Prostate gland (tissue), 2 donors: Measurements from ENCODE around the gene SND1. TPM values are rescaled to one million over a fixed set of nuclear protein-coding genes. Genes with fewer than 3 reads are reported as not detected.

ENCODE experiments used
- DNase-seq: peaks from one replicate; pipeline ENCODE4 v3.0.0-alpha.2; 2019; ENCODE audit warnings: low spot score
- H3K27ac ChIP-seq, 2 donors: fragments of 200-600 bp; sonication (generic); 2 replicates each; pipeline ENCODE4 v1.5.1; 2017 to 2019
- H3K27me3 ChIP-seq: fragments of 200-600 bp; sonication (generic); replicated peaks from 2 replicates; pipeline ENCODE4 v1.5.1; 2019; ENCODE audit not compliant: insufficient read depth
- H3K36me3 ChIP-seq, 2 donors: fragments of 200-600 bp; sonication (generic); 1 replicate in 1 of 2; 2 replicates in 1 of 2; pipeline versions ENCODE4 v1.5.1 to v1.8.1; 2017 to 2019
- H3K4me1 ChIP-seq: fragments of 200-600 bp; sonication (generic); replicated peaks from 2 replicates; pipeline ENCODE4 v1.5.1; 2019
- H3K4me3 ChIP-seq, 2 donors: fragments of 200-600 bp; sonication (generic); 2 replicates each; pipeline ENCODE4 v1.5.1; 2017 to 2019
- H3K9me3 ChIP-seq: fragments of 200-600 bp; sonication (generic); 2 replicates; pipeline ENCODE4 v1.5.1; 2017
- CTCF ChIP-seq, 4 experiments: fragments of 200-600 bp in 2 of 4; fragments of 450-650 bp in 2 of 4; sonication (generic) in 2 of 4; IDR thresholded peaks; 1 replicate in 3 of 4; 2 replicates in 1 of 4; pipeline ENCODE4 v1.5.1; 2016 to 2019; ENCODE audit warnings: antibody characterized with exemption in 4 of 4, mild to moderate bottlenecking in 2 of 4, moderate library complexity in 2 of 4
- POLR2A ChIP-seq: fragments of 450-650 bp; IDR thresholded peaks from one replicate; pipeline ENCODE4 v1.6.1; 2016; ENCODE audit warnings: antibody characterized with exemption, mild to moderate bottlenecking
- POLR2AphosphoS5 ChIP-seq: sonication (generic); formaldehyde crosslinking; IDR thresholded peaks from one replicate; pipeline ENCODE4 v1.6.1; 2017; ENCODE audit warnings: antibody characterized with exemption
- WGBS: methylation state at CpG from one replicate; pipeline ENCODE4 v1.1.5; 2018; 5-methylcytosine and 5-hydroxymethylcytosine counted together
- intact Hi-C: fragments of 100-400 bp; cut with DNase I; formaldehyde crosslinking; loops from one replicate; pipeline ENCODE4 v1.14.2; 2022
- total RNA-seq, 2 donors: library from RNA; depleted of rRNA; stranded (reverse); fragments of >200 nt; gene quantifications; one replicate each; pipeline ENCODE4 v1.1.0, GENCODE V29; 2016

The SND1 gene
- total RNA-seq, 2 donors from 2014 or later = 175 to 190 TPM

- H3K27me3 ChIP-seq = no peaks in the 10 kb centered on the region
- no peak for DNase-seq
- no peaks in the 10 kb centered on the region for H3K4me1 ChIP-seq
- H3K36me3 ChIP-seq = no peaks in the 10 kb centered on the region
- H3K27ac ChIP-seq = no peak overlapping the region
- intact Hi-C loops = no loop called here
- WGBS = 64% methylated on average over 10 of the region's 10 CpGs
- no peak overlapping the region for H3K4me3 ChIP-seq
- TF ChIP-seq POLR2A = no peak
- TF ChIP-seq CTCF (IDR thresholded peaks at IDR 0.05) = no peak
- no peak for TF ChIP-seq POLR2AphosphoS5
- H3K9me3 ChIP-seq = no peaks in the 10 kb centered on the region
Measured at GRCh38 chr7:128115336-128115820, 463.4 kb downstream of the SND1 start.

DNA sequence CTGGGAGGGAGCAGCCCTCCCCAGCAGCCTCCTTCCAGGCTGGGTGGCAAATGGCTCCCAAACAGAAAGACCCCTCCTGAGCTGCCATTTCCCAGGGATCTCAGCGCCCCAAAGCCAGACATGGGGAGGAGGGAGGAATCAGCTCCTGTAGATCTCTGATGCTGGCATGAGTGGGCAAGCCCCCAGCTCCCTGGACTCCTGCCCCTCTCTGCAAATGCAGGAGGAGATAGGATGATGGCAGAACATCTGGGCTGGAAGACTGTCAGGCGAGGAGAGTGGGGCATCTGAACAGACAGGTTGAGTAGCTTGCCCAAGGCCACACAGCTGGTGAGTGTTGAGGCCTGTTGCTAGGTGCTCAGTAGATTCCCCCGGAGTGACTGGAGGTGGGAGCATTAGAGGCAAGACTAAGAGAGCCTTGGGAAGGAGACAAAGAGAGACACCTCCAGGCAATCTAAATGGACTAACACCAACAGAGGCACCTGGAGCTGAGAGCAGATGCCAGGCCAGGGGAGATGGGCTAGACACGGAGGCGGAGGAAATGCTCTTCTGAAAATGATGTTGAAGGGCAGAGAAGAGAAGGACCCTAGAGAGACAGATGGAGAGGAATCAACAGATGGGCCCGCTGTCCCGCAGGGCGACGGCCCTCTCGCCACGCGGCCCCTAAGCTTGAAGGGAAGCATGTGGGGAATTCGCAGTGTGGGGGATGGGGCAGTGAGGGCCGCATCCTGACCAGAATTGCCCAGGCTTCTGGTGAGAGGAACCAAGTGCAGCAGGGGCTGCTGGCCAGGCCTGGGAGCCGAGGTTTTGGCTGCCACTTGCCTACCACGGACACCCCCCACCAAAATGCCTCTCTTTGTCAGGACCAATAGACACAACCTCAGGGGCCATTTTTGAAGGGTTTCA, 464.1 kb downstream of the SND1 start:
- no peaks in the 10 kb centered on the region for H3K4me1 ChIP-seq
- intact Hi-C loops = no loop called here
- 73% methylated on average over 16 of the region's 16 CpGs for WGBS
- H3K27ac ChIP-seq = no peak overlapping the region
- no peak overlapping the region for H3K4me3 ChIP-seq
- H3K27me3 ChIP-seq = no peaks in the 10 kb centered on the region
- TF ChIP-seq POLR2AphosphoS5 = no peak
- no peak for TF ChIP-seq CTCF (IDR thresholded peaks at IDR 0.05)
- TF ChIP-seq POLR2A = no peak
- no peaks in the 10 kb centered on the region for H3K9me3 ChIP-seq
- no peaks in the 10 kb centered on the region for H3K36me3 ChIP-seq
- no peak for DNase-seq

DNA sequence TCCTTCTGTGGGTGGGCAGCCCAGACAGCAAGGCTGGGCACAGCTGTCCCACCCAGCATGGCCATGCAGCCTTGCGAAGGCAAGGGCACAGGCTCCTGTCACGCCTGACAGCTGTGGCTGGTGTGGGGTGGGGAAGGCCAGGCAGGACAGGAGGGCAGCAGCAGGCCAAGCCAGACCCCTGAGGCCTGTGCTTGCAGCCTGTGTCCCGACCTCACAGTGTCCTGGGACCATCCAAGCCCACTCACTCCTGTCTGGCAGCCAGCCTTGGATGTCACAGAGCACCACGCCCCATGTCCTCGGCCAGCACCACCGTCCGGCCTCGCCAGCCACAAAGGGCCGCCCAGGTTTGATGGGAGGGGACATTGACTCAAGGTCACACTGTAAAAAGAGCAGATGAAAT, 464.7 kb downstream of the SND1 start:
- 95% methylated on average over 9 of the region's 9 CpGs for WGBS
- no peak for DNase-seq
- H3K4me1 ChIP-seq = no peaks in the 10 kb centered on the region
- intact Hi-C loops = no loop called here
- H3K36me3 ChIP-seq = no peaks in the 10 kb centered on the region
- no peak overlapping the region for H3K27ac ChIP-seq
- TF ChIP-seq POLR2A (no peak), CTCF (IDR thresholded peaks at IDR 0.05) (no peak), POLR2AphosphoS5 (no peak)
- no peaks in the 10 kb centered on the region for H3K9me3 ChIP-seq
- H3K4me3 ChIP-seq = no peak overlapping the region
- H3K27me3 ChIP-seq = no peaks in the 10 kb centered on the region

- Histone ChIP-seq H3K27ac (no peak overlapping the region), H3K9me3 (no peaks in the 10 kb centered on the region), H3K36me3 (no peaks in the 10 kb centered on the region), H3K4me3 (no peak overlapping the region), H3K4me1 (no peaks in the 10 kb centered on the region), H3K27me3 (no peaks in the 10 kb centered on the region)
- no peak for TF ChIP-seq POLR2A
- TF ChIP-seq CTCF (IDR thresholded peaks at IDR 0.05) = no peak
- no peak for TF ChIP-seq POLR2AphosphoS5
- DNase-seq = no peak
- WGBS = 87% methylated on average over 6 of the region's 6 CpGs
- intact Hi-C loops = no loop called here
Measured at GRCh38 chr7:128117691-128118090, 465.7 kb downstream of the SND1 start.

DNA sequence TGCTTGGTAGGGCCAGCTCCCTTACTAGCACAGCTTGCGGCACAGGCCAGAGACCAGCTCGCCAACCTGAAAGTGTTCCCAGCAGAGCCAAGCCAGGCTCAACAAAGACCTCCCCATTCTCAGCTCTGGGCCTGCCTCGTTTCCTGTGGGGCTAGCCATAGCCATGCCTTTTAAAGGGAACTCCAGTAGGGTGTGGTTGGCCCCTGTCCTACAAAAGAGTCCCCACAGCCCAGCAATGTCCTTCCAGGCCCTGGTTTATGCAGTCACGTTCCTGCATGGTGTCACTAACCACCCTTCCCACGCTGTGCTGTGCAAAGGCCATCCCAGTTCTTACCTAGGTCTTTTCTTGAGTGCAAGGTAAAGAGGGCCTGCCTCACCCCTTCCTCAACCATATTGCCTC, 467.0 kb downstream of the SND1 start:
- intact Hi-C loops = no loop called here
- Histone ChIP-seq H3K27ac (no peak overlapping the region), H3K9me3 (no peaks in the 10 kb centered on the region), H3K4me1 (no peaks in the 10 kb centered on the region), H3K4me3 (no peak overlapping the region), H3K36me3 (no peaks in the 10 kb centered on the region), H3K27me3 (no peaks in the 10 kb centered on the region)
- DNase-seq = no peak
- TF ChIP-seq CTCF (IDR thresholded peaks at IDR 0.05) (no peak), POLR2A (no peak), POLR2AphosphoS5 (no peak)
- 91% methylated on average over 4 of the region's 5 CpGs for WGBS
